Peyer's patch (tissue), 4 donors: ENCODE measurements around the gene CACNB2.

ENCODE experiments used
- CTCF ChIP-seq, 6 experiments: fragments of 450-650 bp in 4 of 6; fragments of 200-600 bp in 2 of 6; sonication (generic) in 1 of 6; IDR thresholded peaks; one replicate each; pipeline ENCODE4 v1.5.1; 2017 to 2019; ENCODE audit warnings: antibody characterized with exemption in 6 of 6, mild to moderate bottlenecking in 3 of 6, moderate library complexity in 1 of 6
- POLR2A ChIP-seq, 2 donors: fragments of 450-650 bp; IDR thresholded peaks; one replicate each; pipeline ENCODE4 v1.5.1; 2017; ENCODE audit warnings: antibody characterized with exemption in 2 of 2, mild to moderate bottlenecking in 2 of 2, moderate library complexity in 2 of 2

- TF ChIP-seq CTCF (IDR thresholded peaks at IDR 0.05) (no peak), POLR2A (IDR thresholded peaks at IDR 0.05) (no peak)
These were observed 114.5 kb downstream of the CACNB2 start for GRCh38 chr10:18254692-18255091.
